EH (cell line): ENCODE measurements around the gene AUH.
"Not testable (repeated sequence)": the region's sequence is repeated elsewhere in the genome, so short reads cannot be mapped to it uniquely, and the experiment has no call there.

Experiments
- DNase-seq: peaks from one replicate; pipeline ENCODE4 v3.0.0-alpha.2; 2015; ENCODE audit warnings: low read depth

AUH gene

GRCh38 chr9:91379426-91379825 lies 17.7 kb upstream of the AUH start:
- peak; percentile 60 for DNase-seq

GRCh38 chr9:91378695-91379127 lies 17.0 kb upstream of the AUH start:
- peak; percentile 85 for DNase-seq

- not testable (repeated sequence) for DNase-seq
Observed at GRCh38 chr9:91378054-91378453, 16.3 kb upstream of the AUH start.

- peak; percentile 32 for DNase-seq
Observed at GRCh38 chr9:91376239-91376638, 14.5 kb upstream of the AUH start.

GRCh38 chr9:91374939-91375338 lies 13.2 kb upstream of the AUH start:
- peak; percentile 96 for DNase-seq

GRCh38 chr9:91371894-91372293 lies 10.2 kb upstream of the AUH start:
- DNase-seq, result no peak

- DNase-seq, result not testable (repeated sequence)
Observed at GRCh38 chr9:91370006-91370405, 8.3 kb upstream of the AUH start.

GRCh38 chr9:91364702-91365101 lies 3.0 kb upstream of the AUH start:
- DNase-seq, result no peak

- no peak for DNase-seq
Observed at GRCh38 chr9:91364005-91364404, 2.3 kb upstream of the AUH start.

GRCh38 chr9:91362051-91362611 lies 413 bp upstream of the AUH start:
- DNase-seq, result no peak

- peak; percentile 6 for DNase-seq
Observed at GRCh38 chr9:91360551-91361290, 997 bp downstream of the AUH start.

GRCh38 chr9:91359734-91360470 lies 1.8 kb downstream of the AUH start:
- peak; percentile 27 for DNase-seq

- no peak for DNase-seq
Observed at GRCh38 chr9:91359083-91359482, 2.6 kb downstream of the AUH start.

- DNase-seq, result peak; percentile 29
Observed at GRCh38 chr9:91354881-91355280, 6.8 kb downstream of the AUH start.

- DNase-seq, result no peak
Observed at GRCh38 chr9:91349115-91349555, 12.6 kb downstream of the AUH start.

- DNase-seq, result no peak
Observed at GRCh38 chr9:91348191-91348807, 13.4 kb downstream of the AUH start.

GRCh38 chr9:91347377-91347776 lies 14.3 kb downstream of the AUH start:
- no peak for DNase-seq

GRCh38 chr9:91346644-91347043 lies 15.1 kb downstream of the AUH start:
- DNase-seq, result no peak

- no peak for DNase-seq
Observed at GRCh38 chr9:91345978-91346377, 15.7 kb downstream of the AUH start.

- no peak for DNase-seq
Observed at GRCh38 chr9:91342575-91342974, 19.1 kb downstream of the AUH start.

- no peak for DNase-seq
Observed at GRCh38 chr9:91341749-91342148, 20.0 kb downstream of the AUH start.

GRCh38 chr9:91341258-91341746 lies 20.4 kb downstream of the AUH start:
- no peak for DNase-seq
